KOPT-K1 (cell line): ENCODE results near the gene SLC26A9.

Source experiments
- H3K27ac ChIP-seq: fragments of 200-600 bp; sonication (generic); 2 replicates; pipeline ENCODE4 v1.5.1; 2016; ENCODE audit warnings: antibody characterized with exemption, mild to moderate bottlenecking, low read depth, low read length; ENCODE audit not compliant: poor library complexity, severe bottlenecking
- H3K36me3 ChIP-seq: fragments of 200-600 bp; sonication (generic); 2 replicates; pipeline ENCODE4 v1.5.1; 2017; ENCODE audit warnings: antibody characterized with exemption, mild to moderate bottlenecking, low read length, moderate library complexity; ENCODE audit not compliant: insufficient read depth
- H3K9me3 ChIP-seq: fragments of 200-600 bp; sonication (generic); 2 replicates; pipeline ENCODE4 v1.5.1; 2017; ENCODE audit warnings: antibody characterized with exemption, low read length, mild to moderate bottlenecking; ENCODE audit not compliant: insufficient read depth, poor library complexity, severe bottlenecking

SLC26A9 gene

DNA sequence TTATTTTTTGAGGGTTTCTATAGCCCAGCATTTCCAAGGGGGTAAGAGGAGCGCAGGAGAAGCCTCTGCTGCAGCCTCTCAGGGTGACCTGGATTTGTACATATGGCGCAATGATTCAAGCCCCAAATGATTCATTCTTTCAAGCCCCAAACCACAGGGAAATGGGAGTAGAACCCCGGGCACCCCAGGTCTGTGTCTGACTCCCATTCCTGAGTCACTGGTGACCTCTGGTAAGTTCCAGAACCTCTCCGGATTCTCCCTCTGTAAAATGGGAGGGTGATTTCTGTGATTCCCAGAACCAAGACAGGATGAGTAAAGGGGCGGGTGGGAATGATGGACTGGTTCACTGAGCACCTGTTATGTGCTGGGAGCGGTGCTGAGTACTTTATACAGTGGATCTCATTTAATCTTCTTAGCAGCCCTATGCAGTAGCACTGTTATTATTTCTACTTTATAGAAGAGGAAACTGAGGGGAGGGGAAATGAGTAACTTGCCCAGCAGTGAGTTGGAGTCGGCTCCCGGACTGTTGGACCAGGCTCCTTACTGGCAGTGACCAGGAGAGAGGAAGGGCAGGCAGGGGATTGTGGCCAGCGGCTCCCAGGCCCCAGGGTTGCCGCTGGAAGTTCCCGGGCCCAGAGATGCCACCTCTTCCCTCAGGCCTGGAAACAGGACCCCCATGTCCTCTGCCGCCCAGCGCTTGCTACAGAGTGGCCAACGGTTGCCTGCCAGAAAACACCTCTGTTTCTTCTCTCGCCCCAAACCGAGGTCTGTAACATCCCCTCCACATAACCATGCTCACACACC is 20.3 kb upstream of the SLC26A9 start:
- no peak overlapping the region for H3K27ac ChIP-seq
- no peaks in the 10 kb centered on the region for H3K36me3 ChIP-seq
- H3K9me3 ChIP-seq: no peaks in the 10 kb centered on the region

DNA sequence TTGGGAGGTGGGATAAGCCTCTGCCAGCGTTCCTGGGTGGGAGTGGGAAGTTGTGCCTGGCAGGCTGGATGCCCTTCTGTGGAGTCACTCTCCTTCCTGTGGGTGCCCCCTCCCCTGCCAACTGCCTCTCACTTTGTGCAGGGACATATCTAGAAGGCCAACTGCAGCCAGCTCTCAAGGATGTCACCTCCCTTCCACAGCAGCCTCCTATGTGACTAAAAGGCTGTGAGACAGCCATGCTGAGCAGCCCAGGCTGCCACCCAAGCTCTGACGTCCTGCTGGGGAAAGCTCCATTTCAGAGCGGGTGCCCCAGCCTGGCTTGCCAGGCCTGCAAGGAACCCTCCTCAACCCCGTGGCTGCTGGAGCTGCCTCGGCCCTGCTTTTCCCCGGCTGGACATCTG is 19.6 kb upstream of the SLC26A9 start:
- H3K9me3 ChIP-seq: no peaks in the 10 kb centered on the region
- no peak overlapping the region for H3K27ac ChIP-seq
- no peaks in the 10 kb centered on the region for H3K36me3 ChIP-seq

DNA sequence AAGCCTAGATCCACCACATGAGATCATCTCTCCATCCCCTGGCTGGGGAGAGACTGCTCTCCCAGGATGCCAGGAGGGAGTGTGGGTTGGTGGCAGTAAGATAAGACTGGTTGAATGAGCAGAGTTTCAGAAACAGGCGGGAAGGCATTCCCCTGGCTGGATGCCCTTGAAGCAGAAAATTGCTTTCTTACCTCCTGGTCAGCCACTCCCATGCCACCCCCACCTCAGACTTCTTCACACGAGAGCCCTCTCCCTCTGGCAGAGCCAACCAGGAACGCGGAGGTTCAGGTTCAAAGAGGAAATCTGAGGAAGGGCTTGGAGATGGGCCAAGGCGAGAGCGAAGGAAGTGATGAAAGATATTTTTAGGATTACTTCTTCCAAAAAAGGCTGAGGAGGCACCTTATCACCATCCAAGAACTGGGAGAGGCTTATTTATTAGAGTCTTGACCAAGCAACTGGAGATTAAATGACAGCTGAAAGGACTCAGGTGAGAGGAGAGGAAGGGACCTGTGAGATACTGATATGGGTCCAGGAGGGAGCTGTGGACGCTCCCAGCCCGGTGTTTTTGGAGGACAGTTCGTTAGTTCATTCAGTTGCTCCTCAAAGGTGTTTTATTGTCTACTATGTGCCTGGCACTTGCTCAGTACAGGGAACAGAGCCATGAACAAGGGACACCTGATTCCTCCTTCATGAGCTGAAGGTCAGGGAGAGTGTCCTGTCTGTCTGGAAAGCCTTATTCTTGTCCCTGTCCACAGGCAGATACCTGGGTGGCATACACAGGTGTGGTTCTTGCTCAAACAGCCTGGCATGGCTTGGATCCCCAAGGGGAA is 18.9 kb upstream of the SLC26A9 start:
- no peak overlapping the region for H3K27ac ChIP-seq
- H3K36me3 ChIP-seq: no peaks in the 10 kb centered on the region
- H3K9me3 ChIP-seq: no peaks in the 10 kb centered on the region

DNA sequence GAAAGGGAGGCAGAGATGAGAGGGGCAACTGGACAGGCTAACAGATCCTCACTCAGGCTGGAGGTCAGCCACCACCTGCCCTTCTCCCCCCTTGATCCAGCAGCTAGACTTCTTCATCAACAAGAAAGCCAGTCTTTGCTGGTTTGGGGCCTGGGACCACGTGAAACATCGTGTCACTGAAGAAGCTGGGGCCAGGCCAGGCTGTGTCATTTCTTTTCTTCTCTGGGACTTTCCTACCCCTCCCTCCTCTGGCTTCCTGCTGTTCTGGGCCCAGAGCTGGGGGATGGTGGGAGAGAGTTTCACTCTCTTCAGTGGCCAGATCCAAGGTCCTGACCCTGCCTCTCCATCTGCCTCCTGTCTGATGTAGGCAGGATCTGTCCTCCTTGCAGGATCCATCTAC is 18.1 kb upstream of the SLC26A9 start:
- Histone ChIP-seq H3K27ac (no peak overlapping the region), H3K36me3 (no peaks in the 10 kb centered on the region), H3K9me3 (no peaks in the 10 kb centered on the region)

DNA sequence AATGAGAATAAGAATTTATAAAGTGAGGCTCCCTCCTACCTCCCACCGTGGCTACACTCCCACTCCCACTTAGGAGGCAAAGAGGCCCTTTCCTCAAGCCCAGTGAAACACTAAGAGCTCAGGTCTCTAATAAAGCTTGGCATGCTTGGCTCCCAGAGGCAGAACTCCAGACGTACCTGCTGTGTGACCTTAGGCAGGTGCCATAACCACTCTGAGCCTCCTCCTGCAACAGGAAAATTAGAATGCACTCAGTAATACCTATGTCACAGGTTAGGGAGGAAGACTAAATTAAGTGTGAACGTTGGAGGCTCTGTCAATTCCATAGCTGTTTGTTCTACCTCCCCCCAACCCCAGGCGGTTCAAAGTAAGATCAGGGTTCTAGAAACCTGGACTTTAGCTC is 16.5 kb upstream of the SLC26A9 start:
- no peaks in the 10 kb centered on the region for H3K9me3 ChIP-seq
- H3K27ac ChIP-seq: no peak overlapping the region
- no peaks in the 10 kb centered on the region for H3K36me3 ChIP-seq

DNA sequence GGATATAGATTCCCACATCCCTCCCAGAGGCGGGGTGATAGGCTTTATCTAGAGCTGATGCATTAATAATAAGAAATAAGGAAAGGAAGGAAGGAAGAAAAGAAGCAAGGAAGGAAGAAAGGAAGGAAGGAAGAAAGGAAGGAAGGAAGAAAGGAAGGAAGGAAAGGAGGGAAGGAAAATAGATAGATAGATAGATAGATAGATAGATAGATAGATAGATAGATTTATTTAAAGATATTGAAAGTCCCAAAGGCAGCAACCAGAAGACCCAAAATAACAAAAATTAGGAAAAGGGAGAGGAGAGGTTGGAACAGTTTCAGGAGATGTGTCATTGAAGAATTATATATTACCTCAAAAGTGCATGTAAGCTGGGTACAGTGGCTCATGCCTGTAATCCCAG is 12.2 kb upstream of the SLC26A9 start:
- Histone ChIP-seq H3K27ac (no peak overlapping the region), H3K9me3 (no peaks in the 10 kb centered on the region), H3K36me3 (no peaks in the 10 kb centered on the region)

DNA sequence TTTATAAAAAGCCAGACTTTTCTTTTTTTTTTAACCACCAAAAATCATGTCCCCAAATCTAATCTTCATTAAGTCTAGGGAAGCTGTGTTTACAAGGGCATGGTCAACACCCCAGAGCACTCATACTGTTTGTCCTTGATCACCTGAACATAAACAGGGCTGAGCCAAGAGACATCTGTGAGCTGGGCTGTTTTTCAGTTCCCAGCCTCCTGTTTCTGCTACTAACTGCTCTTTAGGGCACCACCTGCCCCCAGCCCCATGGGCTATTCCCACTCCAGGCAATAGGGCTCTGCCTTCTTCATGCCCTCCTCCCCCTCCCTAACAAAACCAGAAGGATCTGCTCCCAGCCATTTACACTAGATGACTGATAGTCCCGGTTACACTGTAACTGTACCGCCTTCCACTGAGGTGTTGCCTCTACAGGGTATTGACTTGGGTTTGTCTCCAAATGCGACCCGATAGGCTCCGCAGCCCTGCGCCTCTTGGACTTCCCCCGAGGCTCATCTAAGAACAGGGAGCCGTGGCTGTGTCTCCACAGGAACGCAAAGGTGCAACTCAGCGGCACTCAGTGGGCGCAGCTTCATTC is 11.7 kb upstream of the SLC26A9 start:
- Histone ChIP-seq H3K36me3 (no peaks in the 10 kb centered on the region), H3K9me3 (no peaks in the 10 kb centered on the region), H3K27ac (no peak overlapping the region)

DNA sequence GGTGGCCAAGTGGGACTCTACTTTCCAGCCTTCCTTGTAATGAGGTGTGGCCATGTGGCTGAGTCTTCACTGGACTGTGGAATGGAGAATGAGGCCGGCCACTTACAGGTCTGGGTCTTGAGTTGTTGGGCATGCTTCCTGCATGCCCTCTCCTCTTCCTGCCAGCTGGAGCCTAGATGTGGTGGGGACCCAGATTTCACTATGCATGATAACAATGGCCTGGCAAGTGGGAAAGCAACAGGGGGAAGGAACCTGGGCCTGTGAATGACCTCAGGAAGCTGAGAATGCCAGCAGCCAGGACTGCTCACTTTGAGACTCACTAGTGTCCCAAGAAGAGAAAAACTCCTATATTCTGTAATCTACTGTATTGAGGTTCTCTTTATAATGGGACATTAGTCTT is 8.5 kb upstream of the SLC26A9 start:
- Histone ChIP-seq H3K36me3 (no peaks in the 10 kb centered on the region), H3K27ac (no peak overlapping the region), H3K9me3 (no peaks in the 10 kb centered on the region)

DNA sequence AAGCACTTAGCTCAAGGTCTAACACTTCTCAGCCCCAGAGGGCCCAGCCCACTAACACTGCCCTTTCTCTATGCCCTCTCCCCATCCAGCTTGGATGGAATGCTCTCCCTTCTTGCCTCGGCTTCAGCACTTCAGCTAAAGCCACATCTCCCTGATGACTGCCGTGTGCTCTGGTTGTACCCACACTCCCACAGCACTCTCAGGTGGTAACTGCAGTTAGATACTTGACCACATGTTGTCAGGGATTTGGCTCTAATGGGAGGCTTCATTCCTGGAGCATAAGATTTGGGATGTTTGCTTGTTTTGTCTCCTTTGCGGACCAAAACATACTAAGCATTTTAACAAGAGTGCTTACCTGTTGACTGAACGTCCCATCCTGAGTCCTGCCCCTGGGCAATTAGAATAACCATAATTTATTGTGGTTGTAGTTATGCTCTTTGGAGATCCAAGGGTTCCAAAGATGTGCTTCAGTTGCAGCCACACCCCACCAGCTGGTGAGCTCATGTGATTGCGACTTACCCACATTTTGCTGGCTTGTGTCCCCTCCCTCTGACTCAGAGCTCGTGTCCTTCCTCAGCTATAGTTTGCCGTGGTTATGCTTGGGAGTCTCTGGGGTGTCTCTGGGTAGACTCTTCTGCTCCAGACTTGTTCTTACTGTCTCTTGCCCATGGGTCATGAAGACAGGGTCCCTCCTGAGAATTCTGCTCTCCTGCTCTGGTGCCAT is 7.7 kb upstream of the SLC26A9 start:
- H3K27ac ChIP-seq: no peak overlapping the region
- H3K36me3 ChIP-seq: no peaks in the 10 kb centered on the region
- no peaks in the 10 kb centered on the region for H3K9me3 ChIP-seq

DNA sequence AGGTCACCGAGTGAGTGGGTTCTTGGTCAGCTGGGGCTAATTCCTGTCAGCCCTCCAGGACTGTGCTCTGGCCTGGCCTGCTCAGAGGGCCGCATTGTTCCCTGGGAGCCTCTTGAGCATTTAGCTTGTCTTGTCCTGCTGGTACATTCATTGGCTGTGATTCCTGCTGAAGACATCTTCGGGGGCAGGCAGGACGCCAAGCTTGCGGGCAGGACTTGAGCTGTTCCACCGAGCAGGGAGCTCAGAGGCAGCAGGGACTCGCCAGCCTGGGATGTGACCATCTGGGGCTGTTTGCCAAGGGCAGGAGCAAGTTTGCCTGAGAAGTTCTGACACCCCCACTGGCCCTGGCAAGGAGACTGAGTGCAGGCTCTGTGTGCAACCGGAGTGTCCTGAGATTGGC is 7.0 kb upstream of the SLC26A9 start:
- Histone ChIP-seq H3K36me3 (no peaks in the 10 kb centered on the region), H3K27ac (no peak overlapping the region), H3K9me3 (no peaks in the 10 kb centered on the region)

DNA sequence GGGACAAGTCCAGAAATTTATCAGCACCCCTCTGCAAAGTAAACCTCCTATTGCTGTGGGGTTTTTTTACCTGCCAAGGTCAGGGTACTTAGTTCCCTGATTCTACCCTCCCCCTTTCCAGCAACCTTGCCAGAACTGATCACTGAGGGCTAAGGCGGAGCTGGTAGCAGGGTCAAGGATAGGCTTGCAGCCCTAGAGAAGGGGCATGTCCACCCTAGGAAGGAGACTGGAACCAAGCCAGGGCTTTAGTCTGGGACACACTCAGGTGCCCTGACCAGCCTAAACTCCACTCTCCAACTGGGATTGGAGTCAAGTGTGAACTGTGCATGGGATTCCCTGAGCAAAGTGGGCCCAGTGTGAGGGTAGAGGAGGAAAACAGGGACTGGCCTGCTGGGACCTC is 6.5 kb upstream of the SLC26A9 start:
- H3K36me3 ChIP-seq: no peaks in the 10 kb centered on the region
- no peak overlapping the region for H3K27ac ChIP-seq

DNA sequence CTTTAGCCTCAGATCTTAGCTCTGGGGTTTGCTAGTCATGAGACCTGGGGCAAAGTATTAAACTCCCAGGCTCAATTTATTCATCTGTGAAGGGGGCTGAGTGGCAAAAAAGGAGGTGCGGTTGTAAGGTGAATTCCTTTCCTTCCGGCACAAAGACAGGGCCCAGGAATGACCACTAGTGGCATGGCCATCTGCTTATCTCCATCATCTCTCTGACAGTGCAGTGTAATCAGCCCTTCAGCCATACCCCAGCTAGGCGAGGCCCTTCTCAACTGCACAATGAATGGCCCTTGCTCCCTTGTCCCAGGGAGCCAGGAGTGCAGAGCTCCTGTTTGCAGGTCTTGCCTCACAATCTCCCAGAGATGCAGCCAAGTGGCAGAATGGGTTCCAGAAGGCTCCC is 5.6 kb upstream of the SLC26A9 start:
- Histone ChIP-seq H3K9me3 (no peaks in the 10 kb centered on the region), H3K36me3 (no peaks in the 10 kb centered on the region), H3K27ac (no peak overlapping the region)

More for the DNA sequence above, 6.5 kb upstream of the SLC26A9 start:
- no peaks in the 10 kb centered on the region for H3K9me3 ChIP-seq

DNA sequence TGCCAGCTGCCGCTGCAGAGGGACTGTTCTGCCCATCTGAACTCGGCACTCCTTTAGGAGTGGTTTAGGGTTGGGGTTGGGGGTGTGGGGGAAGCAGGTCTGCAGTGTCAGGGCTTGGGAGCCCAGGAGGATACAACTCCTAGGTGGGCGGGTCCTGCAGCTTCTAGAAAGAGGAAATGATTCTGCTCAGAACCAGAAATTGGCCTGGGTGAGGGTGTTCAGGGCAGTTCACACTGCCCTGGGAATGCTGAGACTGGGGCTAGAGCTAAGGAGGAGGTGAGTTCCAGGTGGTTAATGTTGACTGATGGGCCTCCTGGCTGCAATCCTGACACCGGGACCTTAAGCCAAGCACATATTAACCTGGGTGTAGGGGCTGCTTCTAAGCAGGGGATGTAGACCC is 4.8 kb upstream of the SLC26A9 start:
- no peaks in the 10 kb centered on the region for H3K9me3 ChIP-seq
- no peaks in the 10 kb centered on the region for H3K36me3 ChIP-seq

DNA sequence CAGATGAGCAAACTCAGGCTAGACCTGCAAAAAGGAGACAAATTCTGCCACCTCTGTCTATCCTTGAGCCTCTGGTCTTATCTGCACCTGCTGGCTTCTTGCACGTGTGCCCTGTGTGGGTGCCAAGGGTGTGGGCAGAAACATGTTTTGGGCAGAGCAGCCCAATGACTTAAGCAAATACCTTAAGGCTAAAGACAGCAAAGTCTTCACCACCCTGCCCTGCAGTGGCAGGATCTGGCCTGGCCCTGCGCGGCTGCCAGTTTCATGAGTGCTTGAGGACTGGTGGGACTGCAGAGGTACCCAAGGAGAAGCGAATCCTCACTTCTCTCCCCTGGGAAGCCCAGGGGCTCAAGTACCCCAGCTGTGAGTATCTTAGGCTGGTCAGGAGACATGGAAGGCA is 3.8 kb upstream of the SLC26A9 start:
- Histone ChIP-seq H3K36me3 (no peaks in the 10 kb centered on the region), H3K9me3 (no peaks in the 10 kb centered on the region), H3K27ac (no peak overlapping the region)

More for the DNA sequence above, 4.8 kb upstream of the SLC26A9 start:
- no peak overlapping the region for H3K27ac ChIP-seq

DNA sequence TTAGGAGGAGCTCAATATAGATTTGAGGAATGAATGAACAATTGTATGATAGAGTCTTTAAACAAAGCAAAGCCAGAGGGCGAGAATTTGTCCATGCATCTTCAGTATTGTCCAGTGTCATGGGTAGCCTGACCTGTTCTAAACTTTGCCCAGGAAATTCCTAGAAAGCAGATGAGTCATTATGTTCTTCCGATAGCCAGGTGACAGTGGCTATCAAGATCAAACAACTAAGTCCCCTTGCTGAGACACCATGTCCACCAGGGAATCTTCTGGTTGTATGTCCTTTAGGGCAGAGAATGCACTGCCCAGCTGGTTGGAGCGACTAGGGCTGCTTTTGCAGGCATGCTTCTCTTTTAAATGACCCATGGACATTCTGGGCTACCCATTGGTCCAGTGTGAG is 1.8 kb upstream of the SLC26A9 start:
- no peak overlapping the region for H3K27ac ChIP-seq
- no peaks in the 10 kb centered on the region for H3K9me3 ChIP-seq
- no peaks in the 10 kb centered on the region for H3K36me3 ChIP-seq
